Measurements from ENCODE around the gene PLPP4.
A peak's percentile ranks its signal among the peaks of the same experiment; 100 is the strongest.

PLPP4 gene

DNA sequence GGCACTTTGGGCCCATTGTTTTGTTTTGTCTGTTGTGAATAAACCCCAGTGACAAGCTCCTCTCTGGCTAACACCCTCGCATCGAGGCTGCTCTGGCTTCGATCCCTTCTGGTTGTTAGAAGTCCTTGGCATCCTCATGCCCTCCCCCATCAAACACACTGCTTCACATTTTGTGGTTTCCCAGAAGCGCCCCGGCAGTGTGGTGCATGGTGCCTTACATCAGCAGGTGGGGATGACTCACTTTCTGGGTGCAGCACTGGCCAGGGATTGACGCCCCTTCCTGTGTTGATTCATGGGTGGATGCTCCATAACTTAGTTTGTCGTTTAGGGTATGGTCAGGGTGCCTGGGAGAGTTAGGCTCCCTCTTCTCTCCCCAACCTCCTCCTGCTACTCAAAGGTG lies 51.4 kb downstream of the PLPP4 start (continued):
- TF ChIP-seq ZBTB48 (tag by site-specific recombination; IDR thresholded peaks at IDR 0.05) (peak; percentile 38; the same call in 1 of the 2 replicates), SP3 (tag by site-specific recombination; IDR thresholded peaks at IDR 0.05) (no peak), GLI2 (tag by site-specific recombination; IDR thresholded peaks at IDR 0.05; ENCODE audit: borderline replicate concordance, low read depth) (no peak)
- TF ChIP-seq, protein P1, sequence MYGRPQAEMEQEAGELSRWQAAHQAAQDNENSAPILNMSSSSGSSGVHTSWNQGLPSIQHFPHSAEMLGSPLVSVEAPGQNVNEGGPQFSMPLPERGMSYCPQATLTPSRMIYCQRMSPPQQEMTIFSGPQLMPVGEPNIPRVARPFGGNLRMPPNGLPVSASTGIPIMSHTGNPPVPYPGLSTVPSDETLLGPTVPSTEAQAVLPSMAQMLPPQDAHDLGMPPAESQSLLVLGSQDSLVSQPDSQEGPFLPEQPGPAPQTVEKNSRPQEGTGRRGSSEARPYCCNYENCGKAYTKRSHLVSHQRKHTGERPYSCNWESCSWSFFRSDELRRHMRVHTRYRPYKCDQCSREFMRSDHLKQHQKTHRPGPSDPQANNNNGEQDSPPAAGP (tag by site-specific recombination; IDR thresholded peaks at IDR 0.05): 0 out of 2 replicates have a peak, but pooled peaks have one; percentile 32

GRCh38 chr10:120508966-120509365 lies 51.9 kb downstream of the PLPP4 start:
- POLR2A ChIA-PET: no interaction called here
- H3K9me3 ChIP-seq (ENCODE audit: control insufficient read depth, insufficient read depth, low read depth, low read length): no peaks in the 10 kb centered on the region
- CTCF ChIA-PET: no interaction called here
- no peak overlapping the region for H3K4me3 ChIP-seq (ENCODE audit: low read depth, low read length)
- H3K4me1 ChIP-seq (ENCODE audit: control insufficient read depth, insufficient read depth, low read length): no peaks in the 10 kb centered on the region; the same call in 1 of the 2 replicates
- H3K27ac ChIP-seq (ENCODE audit: extremely low read depth, low read depth, low read length): no peak overlapping the region
- H3K36me3 ChIP-seq (ENCODE audit: control insufficient read depth in 2 of 2, insufficient read depth in 1 of 2, low read length in 2 of 2): no peaks in the 10 kb centered on the region
- TF ChIP-seq ZNF596 (tag by site-specific recombination; IDR thresholded peaks at IDR 0.05): no peak
- no peak for TF ChIP-seq ZNF184 (tag by site-specific recombination; IDR thresholded peaks at IDR 0.05)
- no peak for TF ChIP-seq TCF7L2 (IDR thresholded peaks at IDR 0.05; ENCODE audit: borderline replicate concordance, low read depth, low read length)
- TF ChIP-seq KLF8 (tag by site-specific recombination; IDR thresholded peaks at IDR 0.05): no peak
- no peak for TF ChIP-seq ZNF600 (tag by site-specific recombination; IDR thresholded peaks at IDR 0.05)
- no peak for TF ChIP-seq ZNF426 (tag by site-specific recombination; IDR thresholded peaks at IDR 0.05)
- no peak for TF ChIP-seq ZNF555 (tag by site-specific recombination; conservative IDR thresholded peaks at IDR 0.05)
- no peak for TF ChIP-seq ZNF560 (tag by site-specific recombination; IDR thresholded peaks at IDR 0.05; ENCODE audit: borderline replicate concordance)
- no peak for TF ChIP-seq ZNF530 (tag by site-specific recombination; IDR thresholded peaks at IDR 0.05; ENCODE audit: low read depth)
- TF ChIP-seq, protein P2, sequence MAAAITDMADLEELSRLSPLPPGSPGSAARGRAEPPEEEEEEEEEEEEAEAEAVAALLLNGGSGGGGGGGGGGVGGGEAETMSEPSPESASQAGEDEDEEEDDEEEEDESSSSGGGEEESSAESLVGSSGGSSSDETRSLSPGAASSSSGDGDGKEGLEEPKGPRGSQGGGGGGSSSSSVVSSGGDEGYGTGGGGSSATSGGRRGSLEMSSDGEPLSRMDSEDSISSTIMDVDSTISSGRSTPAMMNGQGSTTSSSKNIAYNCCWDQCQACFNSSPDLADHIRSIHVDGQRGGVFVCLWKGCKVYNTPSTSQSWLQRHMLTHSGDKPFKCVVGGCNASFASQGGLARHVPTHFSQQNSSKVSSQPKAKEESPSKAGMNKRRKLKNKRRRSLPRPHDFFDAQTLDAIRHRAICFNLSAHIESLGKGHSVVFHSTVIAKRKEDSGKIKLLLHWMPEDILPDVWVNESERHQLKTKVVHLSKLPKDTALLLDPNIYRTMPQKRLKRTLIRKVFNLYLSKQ (tag by site-specific recombination; IDR thresholded peaks at IDR 0.05; ENCODE audit: borderline replicate concordance): no peak
- TF ChIP-seq, protein P3, sequence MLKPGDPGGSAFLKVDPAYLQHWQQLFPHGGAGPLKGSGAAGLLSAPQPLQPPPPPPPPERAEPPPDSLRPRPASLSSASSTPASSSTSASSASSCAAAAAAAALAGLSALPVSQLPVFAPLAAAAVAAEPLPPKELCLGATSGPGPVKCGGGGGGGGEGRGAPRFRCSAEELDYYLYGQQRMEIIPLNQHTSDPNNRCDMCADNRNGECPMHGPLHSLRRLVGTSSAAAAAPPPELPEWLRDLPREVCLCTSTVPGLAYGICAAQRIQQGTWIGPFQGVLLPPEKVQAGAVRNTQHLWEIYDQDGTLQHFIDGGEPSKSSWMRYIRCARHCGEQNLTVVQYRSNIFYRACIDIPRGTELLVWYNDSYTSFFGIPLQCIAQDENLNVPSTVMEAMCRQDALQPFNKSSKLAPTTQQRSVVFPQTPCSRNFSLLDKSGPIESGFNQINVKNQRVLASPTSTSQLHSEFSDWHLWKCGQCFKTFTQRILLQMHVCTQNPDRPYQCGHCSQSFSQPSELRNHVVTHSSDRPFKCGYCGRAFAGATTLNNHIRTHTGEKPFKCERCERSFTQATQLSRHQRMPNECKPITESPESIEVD (tag by site-specific recombination; IDR thresholded peaks at IDR 0.05): no peak
- TF ChIP-seq, protein P4, sequence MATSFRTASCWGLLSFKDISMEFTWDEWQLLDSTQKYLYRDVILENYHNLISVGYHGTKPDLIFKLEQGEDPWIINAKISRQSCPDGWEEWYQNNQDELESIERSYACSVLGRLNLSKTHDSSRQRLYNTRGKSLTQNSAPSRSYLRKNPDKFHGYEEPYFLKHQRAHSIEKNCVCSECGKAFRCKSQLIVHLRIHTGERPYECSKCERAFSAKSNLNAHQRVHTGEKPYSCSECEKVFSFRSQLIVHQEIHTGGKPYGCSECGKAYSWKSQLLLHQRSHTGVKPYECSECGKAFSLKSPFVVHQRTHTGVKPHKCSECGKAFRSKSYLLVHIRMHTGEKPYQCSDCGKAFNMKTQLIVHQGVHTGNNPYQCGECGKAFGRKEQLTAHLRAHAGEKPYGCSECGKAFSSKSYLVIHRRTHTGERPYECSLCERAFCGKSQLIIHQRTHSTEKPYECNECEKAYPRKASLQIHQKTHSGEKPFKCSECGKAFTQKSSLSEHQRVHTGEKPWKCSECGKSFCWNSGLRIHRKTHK (tag by site-specific recombination; IDR thresholded peaks at IDR 0.05): no peak
- TF ChIP-seq ZNF292 (tag by site-specific recombination; IDR thresholded peaks at IDR 0.05; ENCODE audit: borderline replicate concordance, low read depth): no peak
- TF ChIP-seq ZNF416 (tag by site-specific recombination; IDR thresholded peaks at IDR 0.05): no peak
- no peak for TF ChIP-seq ZNF280D (tag by site-specific recombination; IDR thresholded peaks at IDR 0.05)
- TF ChIP-seq, protein P5, sequence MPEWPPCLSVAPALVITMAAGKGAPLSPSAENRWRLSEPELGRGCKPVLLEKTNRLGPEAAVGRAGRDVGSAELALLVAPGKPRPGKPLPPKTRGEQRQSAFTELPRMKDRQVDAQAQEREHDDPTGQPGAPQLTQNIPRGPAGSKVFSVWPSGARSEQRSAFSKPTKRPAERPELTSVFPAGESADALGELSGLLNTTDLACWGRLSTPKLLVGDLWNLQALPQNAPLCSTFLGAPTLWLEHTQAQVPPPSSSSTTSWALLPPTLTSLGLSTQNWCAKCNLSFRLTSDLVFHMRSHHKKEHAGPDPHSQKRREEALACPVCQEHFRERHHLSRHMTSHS (tag by site-specific recombination; IDR thresholded peaks at IDR 0.05): no peak
- TF ChIP-seq, protein P6, sequence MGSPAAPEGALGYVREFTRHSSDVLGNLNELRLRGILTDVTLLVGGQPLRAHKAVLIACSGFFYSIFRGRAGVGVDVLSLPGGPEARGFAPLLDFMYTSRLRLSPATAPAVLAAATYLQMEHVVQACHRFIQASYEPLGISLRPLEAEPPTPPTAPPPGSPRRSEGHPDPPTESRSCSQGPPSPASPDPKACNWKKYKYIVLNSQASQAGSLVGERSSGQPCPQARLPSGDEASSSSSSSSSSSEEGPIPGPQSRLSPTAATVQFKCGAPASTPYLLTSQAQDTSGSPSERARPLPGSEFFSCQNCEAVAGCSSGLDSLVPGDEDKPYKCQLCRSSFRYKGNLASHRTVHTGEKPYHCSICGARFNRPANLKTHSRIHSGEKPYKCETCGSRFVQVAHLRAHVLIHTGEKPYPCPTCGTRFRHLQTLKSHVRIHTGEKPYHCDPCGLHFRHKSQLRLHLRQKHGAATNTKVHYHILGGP (tag by site-specific recombination; IDR thresholded peaks at IDR 0.05): no peak

Measured in HEK293 (cell line).